PFSK-1 (cell line): ENCODE results near the gene CCDC85A.

Experiments
- FOXP2 ChIP-seq: optimal IDR thresholded peaks from 2 replicates; pipeline ENCODE3; 2011; ENCODE audit warnings: borderline replicate concordance, control low read depth, inconsistent platforms; ENCODE audit not compliant: insufficient read depth; ENCODE audit errors: extremely low read length, extremely low read depth
- POLR2AphosphoS5 ChIP-seq: IDR thresholded peaks from 2 replicates; pipeline ENCODE4 v1.6.1; 2012; ENCODE audit warnings: low read depth, mild to moderate bottlenecking, control low read depth, low read length, moderate library complexity
- TAF1 ChIP-seq: IDR thresholded peaks from 2 replicates; pipeline ENCODE4 v1.6.1; 2012; ENCODE audit warnings: low read length, control low read depth, borderline replicate concordance; ENCODE audit not compliant: insufficient read depth
- TF ChIP-seq, protein P1 (sequence below), 2 experiments: IDR thresholded peaks; 2 replicates each; pipeline versions ENCODE4 v1.6.1 to v1.8.0; 2011 to 2012; ENCODE audit warnings: low read depth in 2 of 2, low read length in 2 of 2, control low read depth in 1 of 2, inconsistent platforms in 1 of 2, mild to moderate bottlenecking in 1 of 2, moderate library complexity in 1 of 2; ENCODE audit not compliant: insufficient read depth in 1 of 2

GRCh38 chr2:56183643-56184499 lies at the start of gene CCDC85A:
- TF ChIP-seq TAF1 (no peak), POLR2AphosphoS5 (no peak), FOXP2 (no peak)
- TF ChIP-seq, protein P1, sequence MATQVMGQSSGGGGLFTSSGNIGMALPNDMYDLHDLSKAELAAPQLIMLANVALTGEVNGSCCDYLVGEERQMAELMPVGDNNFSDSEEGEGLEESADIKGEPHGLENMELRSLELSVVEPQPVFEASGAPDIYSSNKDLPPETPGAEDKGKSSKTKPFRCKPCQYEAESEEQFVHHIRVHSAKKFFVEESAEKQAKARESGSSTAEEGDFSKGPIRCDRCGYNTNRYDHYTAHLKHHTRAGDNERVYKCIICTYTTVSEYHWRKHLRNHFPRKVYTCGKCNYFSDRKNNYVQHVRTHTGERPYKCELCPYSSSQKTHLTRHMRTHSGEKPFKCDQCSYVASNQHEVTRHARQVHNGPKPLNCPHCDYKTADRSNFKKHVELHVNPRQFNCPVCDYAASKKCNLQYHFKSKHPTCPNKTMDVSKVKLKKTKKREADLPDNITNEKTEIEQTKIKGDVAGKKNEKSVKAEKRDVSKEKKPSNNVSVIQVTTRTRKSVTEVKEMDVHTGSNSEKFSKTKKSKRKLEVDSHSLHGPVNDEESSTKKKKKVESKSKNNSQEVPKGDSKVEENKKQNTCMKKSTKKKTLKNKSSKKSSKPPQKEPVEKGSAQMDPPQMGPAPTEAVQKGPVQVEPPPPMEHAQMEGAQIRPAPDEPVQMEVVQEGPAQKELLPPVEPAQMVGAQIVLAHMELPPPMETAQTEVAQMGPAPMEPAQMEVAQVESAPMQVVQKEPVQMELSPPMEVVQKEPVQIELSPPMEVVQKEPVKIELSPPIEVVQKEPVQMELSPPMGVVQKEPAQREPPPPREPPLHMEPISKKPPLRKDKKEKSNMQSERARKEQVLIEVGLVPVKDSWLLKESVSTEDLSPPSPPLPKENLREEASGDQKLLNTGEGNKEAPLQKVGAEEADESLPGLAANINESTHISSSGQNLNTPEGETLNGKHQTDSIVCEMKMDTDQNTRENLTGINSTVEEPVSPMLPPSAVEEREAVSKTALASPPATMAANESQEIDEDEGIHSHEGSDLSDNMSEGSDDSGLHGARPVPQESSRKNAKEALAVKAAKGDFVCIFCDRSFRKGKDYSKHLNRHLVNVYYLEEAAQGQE (IDR thresholded peaks at IDR 0.05; ENCODE audit: insufficient read depth in 1 of 2, low read depth in 2 of 2, low read length in 2 of 2) = no peak
